ENCODE results near the gene NAA16.
"Not testable (repeated sequence)": the region's sequence is repeated elsewhere in the genome, so short reads cannot be mapped to it uniquely, and the experiment has no call there.

Gene NAA16
- 55.9 to 74.5 (median 63.8) reads per million in 4 donors for total RNA-seq

- DNase-seq = peak; percentile 87 to 93 (median 89)
Observed at GRCh38 chr13:41310963-41311405, at the start of gene NAA16. NAA16 (plus strand) TSS chr13:41311267; CDS start chr13:41311529, 262 bp downstream.

DNA sequence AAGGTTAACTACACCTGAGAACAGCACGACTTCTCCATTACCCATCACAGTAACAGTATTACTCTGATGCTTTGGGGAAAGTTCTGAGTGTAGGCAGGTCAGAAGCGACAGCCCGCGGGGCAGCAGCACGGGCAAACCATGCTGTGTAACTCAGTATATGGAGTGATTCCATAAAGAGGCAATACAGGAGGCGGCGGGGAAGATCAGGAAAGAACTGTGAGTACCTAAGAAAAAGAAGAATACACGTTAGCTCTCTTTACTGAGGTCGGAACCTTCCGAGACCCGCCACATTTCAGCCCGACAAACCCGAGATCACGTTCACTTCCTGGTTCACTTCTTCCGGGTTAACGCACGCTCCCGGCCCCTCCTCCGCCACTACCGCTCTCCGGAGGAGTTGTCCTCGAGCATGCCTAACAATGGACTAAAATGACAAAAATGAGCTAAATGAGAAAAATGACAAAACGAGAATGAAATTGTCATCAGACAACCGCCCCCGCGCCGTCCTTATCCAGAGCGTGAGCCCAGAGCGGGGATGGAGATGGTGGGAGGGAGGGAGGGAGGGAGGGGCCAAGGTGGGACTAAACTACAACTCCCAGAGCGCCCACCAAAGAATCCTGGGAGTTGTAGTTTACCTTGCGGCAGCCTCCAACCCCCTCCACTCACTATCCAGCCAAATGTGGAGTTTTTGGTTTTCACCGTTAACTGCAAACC is 47.7 kb upstream of the NAA16 start, which contains the start of gene MTRF1:
MTRF1 (minus strand) TSS at position 316 of the 711 bp plus-strand sequence. CDS start 2,669 bp downstream, outside the sequence.
- peak; percentile 47 to 88 (median 69) for DNase-seq

DNA sequence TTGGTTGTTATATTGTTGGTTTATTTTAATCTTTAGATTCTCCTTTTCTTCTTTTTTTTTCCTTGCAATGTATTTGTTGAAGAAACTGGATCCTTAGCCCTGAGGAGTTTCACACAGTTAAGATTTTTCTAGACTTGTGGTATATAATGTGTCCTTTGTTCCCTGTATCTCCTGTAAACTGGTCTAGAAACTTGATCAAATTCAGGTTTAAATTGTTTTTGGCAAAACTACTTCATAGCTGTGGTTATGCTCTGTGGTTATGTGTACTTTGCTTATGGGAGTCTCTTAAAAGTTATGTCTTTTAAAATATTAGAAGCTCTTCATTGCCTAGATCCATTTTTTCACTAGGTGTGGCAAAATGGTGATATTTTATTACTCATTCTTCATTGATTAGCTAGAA is 44.0 kb upstream of the NAA16 start:
- DNase-seq = no peak

DNA sequence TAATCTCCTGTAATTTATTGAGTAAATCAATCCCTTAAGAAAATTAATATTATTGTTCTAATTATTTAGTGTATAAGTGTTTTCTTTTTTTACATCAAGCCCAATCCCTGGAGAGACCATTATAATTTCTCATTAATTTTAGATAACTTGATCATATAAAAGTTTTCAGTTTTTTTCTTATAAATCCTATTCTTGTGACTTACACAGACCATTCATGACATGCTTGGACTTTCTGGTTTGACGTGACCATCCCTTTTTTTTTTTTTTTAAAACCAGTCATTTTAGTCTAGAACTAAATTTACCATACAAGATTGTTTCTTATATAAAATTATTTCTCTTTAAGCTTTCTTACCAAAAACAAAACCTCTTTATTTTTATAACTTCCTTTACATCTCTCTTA is 42.3 kb upstream of the NAA16 start:
- DNase-seq = no peak

DNA sequence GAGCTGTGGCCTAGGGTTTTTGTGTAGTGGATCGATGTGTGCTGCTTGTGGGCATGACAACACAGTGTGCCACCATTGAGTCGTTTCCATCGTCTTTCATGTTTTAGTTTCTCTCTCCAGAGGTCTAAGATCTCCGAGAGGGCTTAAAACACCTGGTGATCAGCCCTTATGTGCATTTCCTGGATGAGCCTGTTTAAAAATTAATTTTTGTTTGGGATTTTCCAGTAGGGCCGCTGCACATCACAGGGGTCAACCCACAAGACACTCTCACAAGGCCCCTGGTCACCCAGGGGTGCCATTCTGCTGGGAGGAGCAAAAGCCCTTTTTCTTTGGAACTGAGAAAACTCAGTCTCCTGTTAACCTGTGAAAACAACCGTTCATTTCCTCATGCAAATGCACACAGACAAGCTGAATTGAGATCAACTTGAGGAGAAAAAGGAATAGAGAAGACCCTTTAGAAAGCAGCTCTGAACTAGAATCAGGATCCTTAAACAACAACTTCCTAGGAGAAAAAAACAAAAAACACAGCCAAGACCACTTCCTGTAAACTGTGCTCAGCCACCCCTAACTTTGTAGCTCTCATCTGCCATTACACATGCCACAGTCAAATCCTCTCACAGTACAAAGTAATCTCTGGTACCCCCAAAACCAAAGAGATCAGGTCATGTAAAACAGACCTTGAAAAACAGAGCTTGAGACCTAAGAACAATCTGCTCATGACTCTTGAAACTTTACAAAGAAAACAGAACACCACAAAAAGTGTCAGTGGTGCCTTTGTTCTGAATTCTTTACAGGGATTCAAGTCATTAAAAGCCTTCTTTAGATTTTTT is 39.4 kb upstream of the NAA16 start:
- DNase-seq = no peak

DNA sequence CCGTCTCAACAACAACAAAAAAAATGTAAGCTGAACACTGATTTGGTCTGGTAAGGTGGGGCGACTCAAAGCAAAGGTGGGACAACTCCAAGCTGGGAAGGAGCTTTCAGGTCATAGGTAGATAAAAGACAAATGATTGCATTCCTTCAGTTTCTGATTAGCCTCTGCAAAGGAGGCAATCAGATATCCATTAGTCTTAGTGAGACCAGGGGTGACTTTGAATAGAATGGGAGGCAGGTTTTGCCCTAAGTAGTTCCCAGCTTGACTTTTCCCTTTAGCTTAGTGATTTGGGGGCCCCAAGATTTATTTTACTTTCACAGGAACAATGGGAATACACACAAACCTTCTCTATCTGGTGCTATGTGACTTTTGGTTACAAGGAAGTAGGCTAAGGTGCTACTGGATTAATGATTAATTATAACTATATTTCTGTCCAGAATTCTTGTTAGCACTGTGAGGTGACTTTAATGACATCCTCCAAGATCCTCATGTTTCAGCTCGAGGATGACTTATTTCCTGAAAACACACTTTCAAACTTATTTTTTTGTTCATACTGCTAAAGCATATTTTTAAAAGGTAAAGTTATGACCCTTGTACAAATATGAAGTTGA is 37.1 kb upstream of the NAA16 start:
- no peak for DNase-seq

DNA sequence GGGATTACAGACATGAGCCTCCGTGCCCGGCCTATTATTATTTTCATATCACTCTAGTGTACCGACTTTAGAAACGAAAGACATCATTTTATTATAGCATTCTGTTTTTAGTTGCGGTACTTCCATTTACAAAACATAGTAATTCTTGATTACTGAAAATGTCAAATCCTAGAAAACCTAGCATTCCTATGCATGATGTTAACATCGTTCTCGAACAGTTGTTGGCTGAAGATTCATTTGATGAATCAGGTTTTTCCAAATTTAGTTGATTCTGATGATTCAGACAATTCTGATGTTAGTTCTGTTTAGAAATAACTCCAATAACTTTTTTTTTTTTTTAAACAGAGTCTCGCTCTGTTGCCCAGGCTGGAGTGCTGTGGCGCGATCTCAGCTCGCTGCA is 36.2 kb upstream of the NAA16 start:
- DNase-seq = no peak

DNA sequence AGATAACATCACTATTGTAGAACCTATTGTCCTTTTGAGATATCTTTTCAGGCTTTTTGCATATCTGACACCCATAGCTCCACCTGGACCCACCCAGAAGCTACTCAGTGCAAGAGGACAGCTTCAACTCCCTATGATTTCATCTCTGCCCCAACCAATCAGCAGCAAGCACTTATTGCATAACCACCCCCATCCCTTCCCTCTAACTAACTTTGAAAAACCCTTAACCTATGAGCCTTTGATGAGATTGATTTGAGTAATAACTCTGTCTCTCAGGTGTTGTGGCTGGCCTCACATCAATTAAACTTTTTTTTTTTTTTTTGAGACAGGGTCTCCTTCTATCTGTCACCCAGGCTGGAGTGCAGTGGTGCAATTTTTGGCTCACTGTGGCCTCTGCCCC is 34.2 kb upstream of the NAA16 start:
- DNase-seq = no peak

- DNase-seq = not testable (repeated sequence)
Observed at GRCh38 chr13:41279156-41279555, 31.9 kb upstream of the NAA16 start.

- no peak for DNase-seq
Observed at GRCh38 chr13:41282129-41282571, 28.9 kb upstream of the NAA16 start.

GRCh38 chr13:41284512-41285288 is 26.4 kb upstream of the NAA16 start:
- no peak for DNase-seq

DNA sequence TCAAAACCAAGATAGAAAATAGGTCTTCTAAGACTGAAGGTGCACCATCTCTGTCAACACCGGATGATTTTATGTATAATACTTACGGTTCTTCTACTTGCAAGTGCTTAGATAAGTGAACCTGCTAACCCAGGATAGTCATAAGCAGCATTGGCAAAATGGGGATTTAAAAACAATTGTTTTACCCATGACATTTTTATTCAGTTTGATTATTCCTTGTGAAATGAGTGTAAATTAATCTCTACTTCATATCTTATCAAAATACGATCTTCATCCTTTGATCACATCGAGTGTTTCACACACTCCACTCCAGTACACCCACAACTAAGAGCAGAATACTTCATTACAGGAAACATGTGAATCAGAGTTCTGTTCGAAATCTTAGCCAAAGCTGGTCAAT is 24.7 kb upstream of the NAA16 start:
- DNase-seq = no peak

- DNase-seq = no peak
Observed at GRCh38 chr13:41289463-41289881, 21.6 kb upstream of the NAA16 start.

DNA sequence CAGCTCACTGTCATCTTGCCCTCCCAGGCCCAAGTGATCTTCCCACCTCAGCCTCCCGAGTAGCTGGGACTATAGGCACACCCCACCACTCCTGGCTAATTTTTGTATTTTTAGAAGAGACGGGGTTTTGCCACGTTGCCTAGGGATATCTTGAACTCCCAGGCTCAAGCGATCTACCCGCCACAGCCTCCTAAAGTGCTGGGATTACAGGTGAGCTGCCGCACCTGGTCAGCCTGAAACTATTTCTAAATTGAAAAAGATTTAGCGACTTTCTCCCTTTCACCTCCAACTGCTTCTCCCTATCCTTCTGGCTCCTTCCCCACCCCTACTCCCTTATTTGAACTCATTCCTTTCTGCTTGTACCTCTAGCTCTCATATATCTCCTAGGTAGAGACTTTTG is 19.8 kb upstream of the NAA16 start:
- no peak for DNase-seq

- DNase-seq = no peak
Observed at GRCh38 chr13:41293272-41293671, 17.8 kb upstream of the NAA16 start.

GRCh38 chr13:41294914-41295313 is 16.2 kb upstream of the NAA16 start:
- DNase-seq = no peak

DNA sequence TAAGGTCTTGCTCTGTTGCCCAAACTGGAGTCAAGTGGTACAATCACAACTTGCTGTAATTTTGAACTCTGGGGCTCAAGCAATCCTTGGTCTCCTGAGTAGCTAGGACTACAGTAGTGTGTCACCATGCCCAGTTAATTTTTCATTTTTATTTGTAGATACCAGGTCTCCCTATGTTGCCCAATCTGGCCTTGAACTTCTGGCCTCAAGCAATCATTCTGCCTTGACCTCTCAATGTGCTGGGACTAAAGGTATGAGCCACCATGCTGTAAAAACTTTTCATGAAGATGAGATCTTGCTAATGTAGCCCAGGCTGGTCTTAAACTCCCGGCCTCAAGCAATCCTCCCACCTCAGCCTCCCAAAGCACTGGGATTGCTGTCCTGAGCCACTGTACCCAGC is 15.1 kb upstream of the NAA16 start:
- no peak for DNase-seq

DNA sequence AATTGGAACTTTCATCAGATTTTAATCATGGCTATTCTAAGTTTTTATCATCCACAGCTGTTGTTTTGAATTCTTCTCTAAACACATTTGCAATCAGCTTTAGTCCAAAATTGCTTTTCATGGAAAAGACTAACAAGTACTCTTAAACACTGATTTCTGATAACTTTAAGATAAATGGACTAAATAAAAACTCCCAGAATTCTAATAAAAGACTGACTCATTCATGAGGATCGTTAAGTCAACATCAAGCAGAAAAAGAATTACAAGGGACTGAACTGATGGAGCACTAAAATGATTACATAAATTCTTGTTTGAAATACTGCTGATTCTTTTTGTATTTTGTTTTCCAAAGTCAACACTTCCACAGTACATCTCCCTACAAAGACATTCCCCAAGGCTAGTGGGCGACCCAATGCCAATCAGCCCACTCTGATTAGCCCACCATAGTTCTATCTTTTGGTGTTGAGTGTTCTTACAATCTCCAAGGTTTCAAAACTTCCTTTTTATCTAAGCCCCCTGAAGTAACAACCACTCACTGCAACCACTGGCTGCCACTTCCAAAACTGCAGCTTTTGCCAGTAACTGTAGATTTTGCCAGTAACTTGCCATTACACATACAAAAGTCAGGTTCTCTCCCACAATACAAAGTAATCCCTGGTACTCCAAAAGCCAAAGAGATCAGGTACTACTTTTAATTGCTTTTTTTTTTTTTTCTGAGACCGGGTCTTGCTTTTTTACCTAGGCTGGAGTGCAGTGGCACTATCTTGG is 14.0 kb upstream of the NAA16 start:
- no peak for DNase-seq

- no peak for DNase-seq
Observed at GRCh38 chr13:41299316-41300094, 11.6 kb upstream of the NAA16 start.

DNA sequence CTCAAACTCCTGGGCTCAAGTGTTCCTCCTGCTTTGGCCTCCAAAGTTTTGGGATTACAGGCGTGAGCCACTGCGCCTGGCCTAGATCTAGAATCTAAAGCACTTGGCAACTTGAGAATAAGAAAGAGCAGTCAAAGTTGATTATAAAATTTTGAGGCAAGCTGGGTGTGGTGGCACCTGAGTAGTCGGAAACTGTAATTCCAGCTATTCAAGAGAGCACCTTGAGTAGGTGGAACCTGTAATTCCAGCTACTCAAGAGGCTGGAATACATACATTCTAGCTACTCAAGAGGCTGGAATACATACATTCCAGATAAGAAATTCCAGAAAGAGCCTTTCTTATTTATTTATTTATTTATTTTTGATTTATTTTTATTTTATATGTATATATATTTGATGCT is 8.3 kb upstream of the NAA16 start:
- no peak for DNase-seq

GRCh38 chr13:41304551-41304950 is 6.5 kb upstream of the NAA16 start:
- no peak for DNase-seq

All from T-helper 1 cell (primary cell).